Dermis microvascular lymphatic vessel endothelial cell (primary cell): ENCODE data around the gene AKAP12. TPM values are rescaled to one million over a fixed set of nuclear protein-coding genes. Genes with fewer than 3 reads are reported as not detected.
A peak's percentile ranks its signal among the peaks of the same experiment; 100 is the strongest.

Experiments
- DNase-seq, 2 donors: peaks; one replicate each; pipeline versions ENCODE4 v3.0.0 to v3.0.0-alpha.2; 2010; ENCODE audit warnings: low read depth in 2 of 2
- total RNA-seq: library from RNA; depleted of rRNA; stranded (reverse); fragments of >200 nt; gene quantifications from 2 replicates; pipeline ENCODE4 v1.2.1, GENCODE V29; 2014

Gene AKAP12
- 314 and 444 TPM in 2 replicates for total RNA-seq

DNA sequence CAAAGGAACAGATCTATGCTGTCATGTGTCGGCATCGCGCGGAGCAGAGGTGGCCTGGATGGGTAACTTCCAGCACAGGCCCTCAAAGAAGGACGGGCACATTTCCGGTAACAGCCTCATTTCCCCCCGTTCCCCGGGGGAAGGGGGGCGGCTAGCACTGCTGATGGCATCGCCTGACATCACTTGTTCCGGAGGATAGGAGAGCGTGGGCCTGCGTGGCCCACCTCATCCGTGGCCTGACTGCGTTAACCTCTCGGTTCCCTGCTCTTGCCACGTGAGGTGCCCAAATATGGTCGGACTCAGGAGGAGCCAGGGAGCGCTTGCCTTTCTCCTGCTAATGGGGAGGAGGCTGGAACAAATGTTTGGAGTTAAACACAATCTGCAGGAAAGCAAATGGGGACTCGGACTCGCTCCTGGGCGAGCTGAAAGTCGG is at the start of gene AKAP12:
AKAP12 (plus strand) TSS at position 365 of the 433 bp plus-strand sequence. CDS start 596 bp downstream, outside the sequence.
- peak; percentile 57 to 61 for DNase-seq

- peak in 1 of 2 donors; percentile 7 for DNase-seq
These were observed 48.2 kb upstream of the AKAP12 start for GRCh38 chr6:151191527-151191926.

GRCh38 chr6:151196555-151196954 is 43.2 kb upstream of the AKAP12 start:
- DNase-seq = no peak

DNA sequence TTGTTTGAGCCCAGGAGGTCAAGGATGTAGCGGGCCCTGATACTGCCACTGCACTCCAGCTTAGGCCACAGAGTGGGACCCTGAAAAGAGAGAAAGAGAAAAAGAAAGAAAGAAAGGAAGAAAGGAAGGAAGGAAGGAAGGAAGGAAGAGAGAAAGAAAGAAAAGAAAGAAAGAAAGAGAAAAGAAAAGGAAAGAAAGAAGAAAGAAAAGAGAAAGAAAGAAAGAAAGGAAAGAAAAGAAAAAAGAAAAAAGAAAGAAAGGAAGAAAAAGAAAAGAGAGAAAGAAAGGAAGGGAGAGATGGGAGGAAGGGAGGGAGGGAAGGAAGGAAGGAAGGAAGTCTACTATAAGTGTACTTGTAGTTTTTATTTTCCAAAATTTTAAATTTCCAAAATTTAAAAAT is 42.2 kb upstream of the AKAP12 start:
- DNase-seq = no peak

DNA sequence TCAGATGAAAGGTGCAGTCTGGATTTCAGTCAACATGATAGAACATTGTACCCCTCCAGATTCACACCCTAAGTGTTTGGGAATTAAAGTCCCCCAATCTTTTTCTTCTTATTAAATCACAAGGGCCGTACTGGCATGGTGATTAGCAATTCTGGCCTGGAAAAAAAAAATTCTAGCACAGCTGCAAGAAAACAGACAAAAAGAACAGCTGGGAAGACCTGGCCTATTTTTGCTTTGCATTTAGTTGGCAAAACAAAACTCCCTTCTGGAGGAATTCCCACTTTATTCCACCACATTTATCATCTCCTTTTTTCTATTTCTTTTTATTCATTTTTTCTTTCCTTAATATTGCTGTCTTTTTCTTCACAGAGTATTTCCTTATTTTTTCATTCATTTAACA is 39.8 kb upstream of the AKAP12 start:
- no peak for DNase-seq

DNA sequence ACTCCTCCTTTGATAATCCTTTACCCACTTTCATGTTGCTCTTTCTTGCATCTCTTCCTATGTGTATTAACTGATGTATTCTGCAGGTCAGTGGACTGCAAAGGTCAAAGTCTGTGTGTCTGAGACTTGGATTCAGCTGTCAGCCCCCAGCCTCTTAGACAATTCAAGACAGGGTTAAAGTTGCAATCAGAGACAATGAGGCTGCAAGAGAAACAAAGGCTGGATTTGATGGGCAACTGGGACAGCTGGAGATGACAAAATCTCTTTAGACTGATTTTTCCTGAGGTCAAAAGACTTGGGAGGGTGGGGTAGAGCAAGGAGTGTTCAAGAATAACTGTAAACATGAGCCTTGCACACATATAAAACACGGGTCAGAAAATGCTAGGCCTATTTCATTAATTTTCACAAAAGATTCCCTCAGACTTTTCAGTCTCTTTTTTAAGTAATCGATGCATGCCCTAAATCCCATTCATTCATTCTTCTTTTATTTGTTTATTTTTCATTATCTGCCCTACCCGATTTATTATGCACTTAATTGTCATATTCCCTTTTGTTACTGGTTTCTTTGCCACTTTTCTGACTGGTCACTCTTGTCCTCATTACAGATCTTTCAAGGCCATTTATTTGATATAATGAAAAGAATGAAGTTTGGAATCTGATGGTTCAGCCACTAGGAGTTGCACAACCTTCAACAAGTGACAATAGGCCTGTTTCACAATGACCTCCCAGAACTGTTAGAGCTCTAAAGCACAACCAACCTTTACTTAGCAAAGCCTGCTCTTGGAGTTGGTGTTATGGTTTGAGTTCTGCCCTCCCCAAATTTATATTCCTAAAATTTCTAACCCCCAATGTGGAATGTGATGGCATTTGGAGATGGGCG is 33.8 kb upstream of the AKAP12 start:
- no peak for DNase-seq

GRCh38 chr6:151207674-151208073 is 32.1 kb upstream of the AKAP12 start:
- DNase-seq = no peak

GRCh38 chr6:151209071-151209831 is 30.5 kb upstream of the AKAP12 start:
- DNase-seq = peak in 1 of 2 donors; percentile 49

DNA sequence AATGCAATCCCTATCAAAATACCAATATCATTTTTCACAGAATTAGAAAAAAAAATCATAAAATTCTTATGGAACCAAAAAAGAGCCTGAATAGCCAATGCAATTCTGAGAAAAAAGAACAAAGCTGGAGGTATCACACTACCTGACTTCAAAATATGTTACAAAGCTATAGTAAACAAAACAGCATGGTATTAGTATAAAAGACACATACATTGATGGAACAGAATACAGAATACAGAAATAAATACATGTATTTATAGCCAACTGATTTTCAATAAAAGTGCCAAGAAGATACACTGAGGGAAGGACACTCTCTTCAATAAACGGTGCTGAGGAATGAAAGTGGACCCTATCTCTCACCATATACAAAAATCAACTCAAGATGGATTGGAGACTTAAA is 28.7 kb upstream of the AKAP12 start:
- DNase-seq = no peak

GRCh38 chr6:151213352-151213751 is 26.4 kb upstream of the AKAP12 start:
- no peak for DNase-seq

DNA sequence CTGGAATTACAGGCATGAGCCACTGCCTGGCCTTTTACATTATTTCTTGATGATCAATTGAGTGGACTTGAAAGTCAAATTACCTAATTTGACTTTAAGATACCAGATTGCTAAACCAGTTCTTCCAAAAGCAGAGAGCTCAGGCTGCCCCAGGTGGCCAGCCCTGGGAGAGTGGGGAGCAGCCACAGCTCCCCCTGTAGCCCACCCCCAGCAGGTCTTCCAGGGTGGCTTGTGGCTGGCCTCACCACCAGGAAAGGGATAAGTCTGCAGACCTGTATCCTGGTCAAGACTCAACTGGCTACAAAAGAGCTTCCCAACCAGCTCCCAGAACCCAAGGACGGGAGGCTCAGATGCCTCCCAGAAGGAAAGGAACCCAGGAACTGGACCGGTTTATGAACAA is 23.8 kb upstream of the AKAP12 start:
- DNase-seq = no peak

GRCh38 chr6:151216804-151217203 is 23.0 kb upstream of the AKAP12 start:
- DNase-seq = no peak

- DNase-seq = no peak
These were observed 20.6 kb upstream of the AKAP12 start for GRCh38 chr6:151219192-151219591.

- no peak for DNase-seq
These were observed 15.7 kb upstream of the AKAP12 start for GRCh38 chr6:151224076-151224475.

DNA sequence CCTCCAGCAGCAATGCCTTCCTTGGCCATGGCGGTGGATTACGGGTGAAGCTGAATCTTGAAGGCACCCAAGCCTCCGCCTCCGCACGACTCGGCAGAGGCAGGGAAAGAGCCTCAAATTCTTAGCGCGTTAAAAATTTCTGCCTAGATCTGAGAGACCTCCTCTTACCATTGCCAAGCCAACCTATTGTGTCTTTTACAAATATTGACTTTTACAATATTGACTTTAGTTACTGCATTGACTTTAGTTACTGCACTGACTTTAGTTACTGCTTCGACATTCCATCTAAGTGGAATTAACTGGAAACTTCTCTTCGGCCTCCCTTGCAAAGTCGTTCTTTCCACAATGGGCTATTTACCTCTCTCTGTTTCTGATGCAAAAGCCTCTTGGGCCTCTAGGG is 13.8 kb upstream of the AKAP12 start:
- no peak for DNase-seq

DNA sequence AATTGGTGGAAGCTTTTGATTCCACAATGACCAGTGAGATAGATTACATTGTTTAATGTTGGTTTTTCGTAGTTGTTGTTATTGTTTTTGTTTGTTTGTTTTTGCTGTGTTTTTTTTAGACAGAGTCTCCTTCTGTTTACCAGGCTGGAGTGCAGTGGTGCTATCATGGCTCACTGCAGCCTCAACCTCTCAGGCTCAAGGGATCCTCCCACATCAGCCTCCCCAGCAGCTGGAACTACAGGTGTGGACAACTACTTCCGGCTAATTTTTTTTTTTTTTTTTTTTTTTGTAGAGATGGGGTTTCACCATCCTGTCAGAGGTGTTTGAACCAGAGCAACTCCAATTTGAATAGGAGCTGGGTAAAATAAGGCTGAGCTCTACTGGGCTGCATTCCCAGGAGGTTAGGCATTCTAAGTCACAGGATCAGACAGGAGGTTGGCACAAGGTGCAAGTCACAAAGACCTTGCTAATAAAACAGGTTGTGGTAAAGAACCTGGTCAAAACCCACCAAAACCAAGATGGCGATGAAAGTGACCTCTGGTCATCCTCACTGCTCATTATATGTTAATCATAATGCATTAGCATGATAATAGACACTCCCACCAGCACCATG is 10.9 kb upstream of the AKAP12 start:
- DNase-seq = no peak

- no peak for DNase-seq
These were observed 10.1 kb upstream of the AKAP12 start for GRCh38 chr6:151229401-151230276.

DNA sequence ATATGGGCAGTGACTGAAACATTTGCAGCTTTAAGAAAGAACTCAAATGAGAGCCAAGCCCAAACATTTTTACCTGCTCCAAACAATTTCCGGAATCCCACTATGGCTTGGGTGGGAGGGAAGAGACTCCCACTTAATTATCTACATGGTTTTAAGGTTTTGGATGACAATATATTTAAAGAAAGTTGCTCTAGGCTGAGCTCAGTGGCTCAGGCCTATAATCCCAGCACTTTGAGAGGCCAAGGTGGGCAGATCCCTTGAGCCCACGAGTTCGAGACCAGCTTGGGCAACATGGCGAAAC is 9.5 kb upstream of the AKAP12 start:
- DNase-seq = no peak

DNA sequence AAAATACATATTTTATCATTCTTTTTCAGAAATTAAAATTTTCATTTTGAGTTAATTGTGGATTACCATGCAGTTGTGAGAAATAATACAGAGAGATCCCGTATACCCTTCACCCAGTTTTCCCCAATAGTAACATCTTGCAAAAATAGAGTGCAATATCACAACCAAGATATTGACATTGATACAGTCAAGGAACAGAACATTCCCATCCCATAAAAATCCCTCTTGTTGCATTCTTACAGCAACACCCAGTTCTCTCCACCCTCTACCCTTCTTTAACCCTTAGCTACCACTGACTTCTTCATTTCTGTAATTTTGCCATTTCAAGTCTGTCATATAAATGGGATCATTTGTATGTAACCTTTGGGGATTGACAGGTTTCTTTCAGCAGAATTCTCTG is 6.9 kb upstream of the AKAP12 start:
- DNase-seq = no peak

- no peak for DNase-seq
These were observed 6.0 kb upstream of the AKAP12 start for GRCh38 chr6:151233731-151234130.

DNA sequence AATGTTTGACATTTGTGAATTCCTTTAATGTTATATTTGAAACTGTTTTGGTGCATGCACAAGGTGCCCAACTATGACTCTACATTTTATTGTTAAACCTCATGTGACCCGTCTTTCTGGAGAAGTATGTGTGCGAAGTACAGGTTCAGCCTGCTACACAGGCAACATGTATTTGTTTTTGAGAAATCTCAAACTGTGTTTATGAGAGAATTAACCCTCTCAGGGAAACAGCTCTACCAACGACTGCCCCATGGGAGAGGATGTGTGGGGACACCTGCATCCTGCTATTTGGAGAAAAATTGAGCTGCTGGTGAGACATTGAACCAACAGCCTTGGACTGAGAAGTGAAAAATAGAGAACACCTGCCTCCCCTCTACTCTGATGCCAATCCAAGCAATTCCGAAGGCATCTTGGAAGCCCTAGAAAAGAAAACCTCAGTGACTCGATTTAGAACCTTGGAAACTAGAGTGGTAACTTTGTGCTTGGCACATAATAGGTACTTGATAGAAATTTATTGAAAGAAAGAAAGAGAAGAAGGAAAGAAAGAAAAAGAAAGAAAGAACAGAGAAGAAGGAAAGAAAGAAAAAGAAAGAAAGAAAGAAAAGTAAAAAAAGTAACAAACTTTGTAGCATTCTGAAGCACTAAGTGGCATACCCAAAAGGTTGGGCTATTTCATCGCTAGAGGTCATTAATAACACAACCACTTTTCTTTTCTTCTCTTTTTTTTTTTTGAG is 2.9 kb upstream of the AKAP12 start:
- no peak for DNase-seq
